HEK293 (cell line): ENCODE results near the gene ADAMTS19.

Experiments used
- CTCF ChIP-seq: fragments of 450-650 bp; formaldehyde crosslinking; IDR thresholded peaks from 2 replicates; pipeline ENCODE4 v1.5.1; 2016; ENCODE audit warnings: missing biosample characterization, missing genetic modification characterization
- ELK4 ChIP-seq: IDR thresholded peaks from 2 replicates; pipeline ENCODE4 v1.6.1; 2011; ENCODE audit warnings: mild to moderate bottlenecking, low read depth, low read length, borderline replicate concordance
- GLIS1 ChIP-seq: fragments of 450-650 bp; formaldehyde crosslinking; IDR thresholded peaks from 2 replicates; pipeline ENCODE4 v1.5.1; 2016; ENCODE audit warnings: missing biosample characterization, missing genetic modification characterization
- MYNN ChIP-seq: fragments of 450-650 bp; formaldehyde crosslinking; IDR thresholded peaks from 2 replicates; pipeline ENCODE4 v1.5.1; 2016; ENCODE audit warnings: missing biosample characterization, missing genetic modification characterization, borderline replicate concordance
- ZBTB21 ChIP-seq: fragments of 450-650 bp; formaldehyde crosslinking; IDR thresholded peaks from 2 replicates; pipeline ENCODE4 v1.5.1; 2017; ENCODE audit warnings: missing biosample characterization, missing genetic modification characterization
- ZNF707 ChIP-seq: fragments of 450-650 bp; formaldehyde crosslinking; IDR thresholded peaks from 2 replicates; pipeline ENCODE4 v1.5.1; 2016; ENCODE audit warnings: missing biosample characterization, missing genetic modification characterization
- ZNF837 ChIP-seq: fragments of 450-650 bp; formaldehyde crosslinking; IDR thresholded peaks from 2 replicates; pipeline ENCODE4 v1.5.1; 2016; ENCODE audit warnings: missing biosample characterization, missing genetic modification characterization

- TF ChIP-seq MYNN (tag by site-specific recombination) = no peak
- TF ChIP-seq CTCF (tag by site-specific recombination) = no peak
- TF ChIP-seq ZNF837 (tag by site-specific recombination) = no peak
- no peak for TF ChIP-seq ZNF707 (tag by site-specific recombination)
- no peak for TF ChIP-seq ZBTB21 (tag by site-specific recombination)
- no peak for TF ChIP-seq ELK4
- TF ChIP-seq GLIS1 (tag by site-specific recombination) = no peak
Observed at GRCh38 chr5:129724647-129725046, 264.5 kb downstream of the ADAMTS19 start.
